Tongue (tissue), 2 donors: Measurements from ENCODE around the gene MAPK12. TPM values are rescaled to one million over a fixed set of nuclear protein-coding genes. Genes with fewer than 3 reads are reported as not detected.

ENCODE experiments used
- DNase-seq: peaks from one replicate; pipeline ENCODE4 v3.0.0-alpha.2; 2015
- total RNA-seq: library from RNA; depleted of rRNA; stranded (reverse); fragments of >200 nt; gene quantifications from one replicate; pipeline ENCODE4 v1.2.3, GENCODE V29; 2014

The MAPK12 gene
- total RNA-seq, 1 donor from 2014 or later, result 29.4 TPM

GRCh38 chr22:50252082-50253045 lies 9.1 kb downstream of the MAPK12 start:
- peak; percentile 76 for DNase-seq

- no peak for DNase-seq
Measured at GRCh38 chr22:50251477-50252081, 9.9 kb downstream of the MAPK12 start.

- DNase-seq, result peak; percentile 84
Measured at GRCh38 chr22:50250555-50251476, 10.7 kb downstream of the MAPK12 start, which contains the start of gene HDAC10. HDAC10 (minus strand) TSS chr22:50251265; CDS start chr22:50251032, 233 bp downstream.

GRCh38 chr22:50250249-50250554 lies 11.3 kb downstream of the MAPK12 start:
- DNase-seq, result no peak

- DNase-seq, result no peak
Measured at GRCh38 chr22:50249341-50250248, 11.9 kb downstream of the MAPK12 start.

GRCh38 chr22:50248196-50249081 lies 13.0 kb downstream of the MAPK12 start:
- DNase-seq, result no peak

GRCh38 chr22:50247748-50248147 lies 13.7 kb downstream of the MAPK12 start:
- DNase-seq, result no peak

GRCh38 chr22:50246242-50247175 lies 15.0 kb downstream of the MAPK12 start:
- no peak for DNase-seq

GRCh38 chr22:50245214-50246072 lies 16.0 kb downstream of the MAPK12 start:
- DNase-seq, result no peak

GRCh38 chr22:50244420-50245213 lies 16.9 kb downstream of the MAPK12 start, which contains the start of gene TUBGCP6:
TUBGCP6 (minus strand) TSS chr22:50245023; CDS start chr22:50244459, 564 bp downstream.
- DNase-seq, result peak; percentile 98

GRCh38 chr22:50243685-50244419 lies 17.6 kb downstream of the MAPK12 start:
- DNase-seq, result no peak

- DNase-seq, result no peak
Measured at GRCh38 chr22:50242406-50242949, 19.0 kb downstream of the MAPK12 start.

GRCh38 chr22:50238755-50239154 lies 22.7 kb downstream of the MAPK12 start:
- DNase-seq, result no peak

GRCh38 chr22:50236731-50237409 lies 24.6 kb downstream of the MAPK12 start:
- peak; percentile 41 for DNase-seq

- no peak for DNase-seq
Measured at GRCh38 chr22:50233223-50233622, 28.3 kb downstream of the MAPK12 start.
